Trophoblast cell (in vitro differentiated cells and primary cell): ENCODE measurements around the gene CCDC152. TPM values are rescaled to one million over a fixed set of nuclear protein-coding genes. Genes with fewer than 3 reads are reported as not detected.

Source experiments
- DNase-seq, 2 donors: peaks; one replicate each; pipeline ENCODE4 v3.0.0-alpha.2; 2016
- H2AFZ ChIP-seq: 2 replicates; pipeline ENCODE4 v1.6.1; 2013; ENCODE audit warnings: low read length, moderate library complexity, mild to moderate bottlenecking; ENCODE audit not compliant: insufficient read depth, poor library complexity
- H2AK5ac ChIP-seq: 2 replicates; pipeline ENCODE4 v1.6.1; 2013; ENCODE audit warnings: mild to moderate bottlenecking, low read length
- H2BK120ac ChIP-seq: 2 replicates; pipeline ENCODE4 v1.6.1; 2013; ENCODE audit warnings: low read length, mild to moderate bottlenecking, moderate library complexity; ENCODE audit not compliant: insufficient read depth, poor library complexity
- H2BK12ac ChIP-seq: 2 replicates; pipeline ENCODE4 v1.6.1; 2013; ENCODE audit warnings: mild to moderate bottlenecking, low read length, moderate library complexity
- H2BK5ac ChIP-seq: 2 replicates; pipeline ENCODE4 v1.6.1; 2013; ENCODE audit warnings: low read length, low read depth, moderate library complexity, mild to moderate bottlenecking; ENCODE audit not compliant: poor library complexity
- H3K14ac ChIP-seq: 2 replicates; pipeline ENCODE4 v1.6.1; 2013; ENCODE audit warnings: mild to moderate bottlenecking, low read length
- H3K18ac ChIP-seq: 2 replicates; pipeline ENCODE4 v1.6.1; 2013; ENCODE audit warnings: mild to moderate bottlenecking, low read length
- H3K23ac ChIP-seq: 2 replicates; pipeline ENCODE4 v1.6.1; 2013; ENCODE audit warnings: low read length
- H3K27ac ChIP-seq: 2 replicates; pipeline ENCODE4 v1.5.1; 2013; ENCODE audit warnings: low read depth, mild to moderate bottlenecking, inconsistent platforms, low read length, moderate library complexity
- H3K27me3 ChIP-seq: 2 replicates; pipeline ENCODE4 v1.6.1; 2013; ENCODE audit warnings: inconsistent platforms, mild to moderate bottlenecking, low read length, moderate library complexity; ENCODE audit not compliant: insufficient read depth
- H3K36me3 ChIP-seq, 2 experiments: 1 replicate in 1 of 2; 2 replicates in 1 of 2; pipeline ENCODE4 v1.6.1; 2013; ENCODE audit warnings: low read length in 2 of 2, mild to moderate bottlenecking in 2 of 2, moderate library complexity in 1 of 2; ENCODE audit not compliant: insufficient read depth in 2 of 2, control insufficient read depth in 1 of 2
- H3K4ac ChIP-seq: 2 replicates; pipeline ENCODE4 v1.6.1; 2013; ENCODE audit warnings: low read depth, mild to moderate bottlenecking, low read length, moderate library complexity
- H3K4me1 ChIP-seq, 2 experiments: 1 replicate in 1 of 2; 2 replicates in 1 of 2; pipeline ENCODE4 v1.6.1; 2013; ENCODE audit warnings: low read length in 2 of 2, mild to moderate bottlenecking in 2 of 2, moderate library complexity in 1 of 2; ENCODE audit not compliant: insufficient read depth in 2 of 2, control insufficient read depth in 1 of 2
- H3K4me2 ChIP-seq: 2 replicates; pipeline ENCODE4 v1.6.1; 2013; ENCODE audit warnings: inconsistent platforms, mild to moderate bottlenecking, low read length, moderate library complexity
- H3K4me3 ChIP-seq: 2 replicates; pipeline ENCODE4 v1.5.1; 2013; ENCODE audit warnings: mild to moderate bottlenecking, low read depth, low read length, inconsistent platforms
- H3K79me1 ChIP-seq: one replicate; pipeline ENCODE4 v1.6.1; 2013; ENCODE audit warnings: low read length
- H3K79me2 ChIP-seq: 2 replicates; pipeline ENCODE4 v1.6.1; 2013; ENCODE audit warnings: low read length, mild to moderate bottlenecking; ENCODE audit not compliant: control insufficient read depth, insufficient read depth, poor library complexity
- H3K9ac ChIP-seq: 2 replicates; pipeline ENCODE4 v1.6.1; 2013; ENCODE audit warnings: mild to moderate bottlenecking, low read length
- H3K9me3 ChIP-seq: 2 replicates; pipeline ENCODE4 v1.6.1; 2013; ENCODE audit warnings: low read depth, mild to moderate bottlenecking, control low read depth, inconsistent platforms, low read length; ENCODE audit not compliant: insufficient read depth
- H4K12ac ChIP-seq: 2 replicates; pipeline ENCODE4 v1.6.1; 2013; ENCODE audit warnings: low read depth, mild to moderate bottlenecking, low read length, moderate library complexity
- H4K8ac ChIP-seq: 2 replicates; pipeline ENCODE4 v1.6.1; 2013; ENCODE audit warnings: low read depth, mild to moderate bottlenecking, low read length, moderate library complexity
- H4K91ac ChIP-seq: one replicate; pipeline ENCODE4 v1.6.1; 2013; ENCODE audit warnings: low read depth, mild to moderate bottlenecking, low read length, moderate library complexity
- WGBS: extraction: QIAGEN DNeasy Blood & Tissue Kit; methylation state at CpG from one replicate; pipeline ENCODE4 v1.1.7; 2013; ENCODE audit warnings: missing lambda C conversion rate; ENCODE audit not compliant: insufficient read length, insufficient coverage; ENCODE audit errors: extremely low coverage; 5-methylcytosine and 5-hydroxymethylcytosine counted together
- polyA plus RNA-seq: library from polyadenylated mRNA; stranded (reverse); fragments of 200-250 nt; gene quantifications from 2 replicates; pipeline ENCODE4 v1.2.3, GENCODE V29; 2013

The CCDC152 gene
- 1.1 TPM in 2 replicates for polyA plus RNA-seq

DNA sequence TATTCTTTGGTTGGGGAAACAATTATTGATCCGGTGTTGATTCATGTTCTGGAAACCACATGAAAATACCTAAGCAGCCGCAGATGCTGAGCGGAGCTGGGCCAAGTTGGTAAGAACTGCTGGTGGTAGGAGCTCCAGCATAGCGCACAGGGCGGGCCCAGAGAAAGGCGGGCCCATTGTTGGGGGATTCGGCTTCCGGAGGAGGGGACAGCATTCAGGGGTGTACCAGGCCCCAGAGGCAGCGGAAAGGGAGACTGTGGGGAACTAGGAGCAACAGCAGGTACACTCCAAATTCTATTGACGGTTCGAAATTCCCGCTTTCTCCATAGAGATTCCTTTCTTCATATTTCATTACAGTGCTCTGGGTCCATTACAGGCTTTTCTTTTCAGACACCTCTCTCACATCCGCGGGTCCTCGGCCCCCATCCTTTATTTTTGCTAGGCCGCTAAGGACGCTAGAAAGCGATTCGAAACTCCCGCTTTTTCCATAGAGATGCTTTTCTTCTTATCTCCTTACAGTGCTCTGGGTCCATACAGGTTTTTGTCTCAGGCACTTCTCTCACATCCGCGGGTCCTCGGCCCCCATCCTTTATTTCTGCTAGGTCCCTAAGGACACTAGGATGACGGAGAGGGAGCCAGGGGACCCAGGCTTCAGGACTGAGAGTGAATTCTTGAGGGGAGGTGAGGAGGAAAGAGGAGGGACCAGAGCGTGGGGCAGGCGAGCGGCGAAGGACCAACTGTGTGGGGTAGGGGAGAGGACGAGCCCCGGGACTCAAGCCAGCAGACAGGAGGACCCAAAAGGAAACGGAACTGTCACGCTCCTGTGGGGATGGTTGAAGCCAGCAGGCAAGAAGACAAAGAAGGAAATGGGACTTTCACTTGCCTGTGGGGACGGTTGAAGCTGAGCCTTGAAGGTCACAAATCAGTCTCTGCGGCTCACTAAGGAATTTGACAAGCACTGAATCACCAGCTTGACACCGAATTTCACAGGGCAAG is at the start of gene CCDC152:
Gene CCDC152, plus strand, starts transcription at position 213 of the 996 bp plus-strand sequence. CDS start 2,304 bp downstream, outside the sequence.
- H3K36me3 ChIP-seq = no peaks in the 10 kb centered on the region
- H3K4me3 ChIP-seq = peak within 1 kb of the TSS; percentile 37
- no peak within 1 kb of the TSS for H2BK12ac ChIP-seq
- H3K9me3 ChIP-seq = no peaks in the 10 kb centered on the region
- H2AK5ac ChIP-seq = no peak within 1 kb of the TSS
- peaks cover 0 to 4% of the 10 kb centered on the region in 2 experiments for H3K4me1 ChIP-seq
- no peak within 1 kb of the TSS for H3K14ac ChIP-seq
- peak within 1 kb of the TSS; percentile 56 for H4K8ac ChIP-seq
- H3K79me1 ChIP-seq = no peaks in the 10 kb centered on the region
- no peak within 1 kb of the TSS for H3K4ac ChIP-seq
- no peak within 1 kb of the TSS for H2BK5ac ChIP-seq
- H3K9ac ChIP-seq = no peak within 1 kb of the TSS
- H3K23ac ChIP-seq = no peak within 1 kb of the TSS
- peak within 1 kb of the TSS; percentile 44 for H3K4me2 ChIP-seq
- no CpG with 5 or more reads among the region's 35 CpGs for WGBS
- no peaks in the 10 kb centered on the region for H3K79me2 ChIP-seq
- peak within 1 kb of the TSS; percentile 71 for H2AFZ ChIP-seq
- no peak within 1 kb of the TSS for H3K18ac ChIP-seq
- no peaks in the 10 kb centered on the region for H3K27me3 ChIP-seq
- no peak within 1 kb of the TSS for H3K27ac ChIP-seq
- no peak within 1 kb of the TSS for H2BK120ac ChIP-seq
- no peak for DNase-seq
- H4K91ac ChIP-seq = no peak within 1 kb of the TSS
- no peak within 1 kb of the TSS for H4K12ac ChIP-seq

- Histone ChIP-seq H3K18ac (no peak overlapping the region), H4K91ac (no peak overlapping the region), H3K4ac (no peak overlapping the region), H2BK12ac (no peak overlapping the region), H3K9me3 (no peaks in the 10 kb centered on the region), H3K79me1 (no peaks in the 10 kb centered on the region), H4K12ac (no peak overlapping the region), H3K27ac (no peak overlapping the region), H3K27me3 (no peaks in the 10 kb centered on the region), H3K4me1 (no peaks in the 10 kb centered on the region), H3K79me2 (no peaks in the 10 kb centered on the region), H2BK120ac (no peak overlapping the region), H3K36me3 (no peaks in the 10 kb centered on the region), H3K14ac (no peak overlapping the region), H2AK5ac (no peak overlapping the region), H3K23ac (no peak overlapping the region), H3K4me3 (no peak overlapping the region), H3K9ac (no peak overlapping the region), H2AFZ (no peak overlapping the region), H4K8ac (no peak overlapping the region), H3K4me2 (no peak overlapping the region), H2BK5ac (no peak overlapping the region)
- no CpG with 5 or more reads among the region's 3 CpGs for WGBS
- DNase-seq = no peak
Observed at GRCh38 chr5:42715785-42716184, 40.8 kb upstream of the CCDC152 start.

- Histone ChIP-seq H4K8ac (no peak overlapping the region), H3K4me3 (no peak overlapping the region), H4K91ac (no peak overlapping the region), H3K4me1 (no peaks in the 10 kb centered on the region), H3K36me3 (no peaks in the 10 kb centered on the region), H3K79me2 (no peaks in the 10 kb centered on the region), H2BK5ac (no peak overlapping the region), H3K4ac (no peak overlapping the region), H3K27ac (no peak overlapping the region), H4K12ac (no peak overlapping the region), H2BK120ac (no peak overlapping the region), H3K4me2 (no peak overlapping the region), H2AFZ (no peak overlapping the region), H3K14ac (no peak overlapping the region), H3K9me3 (no peaks in the 10 kb centered on the region), H3K23ac (no peak overlapping the region), H2AK5ac (no peak overlapping the region), H3K27me3 (no peaks in the 10 kb centered on the region), H2BK12ac (no peak overlapping the region), H3K79me1 (no peaks in the 10 kb centered on the region), H3K9ac (no peak overlapping the region), H3K18ac (no peak overlapping the region)
- WGBS = no CpG with 5 or more reads among the region's 4 CpGs
- no peak for DNase-seq
Observed at GRCh38 chr5:42718591-42718990, 38.0 kb upstream of the CCDC152 start.

DNA sequence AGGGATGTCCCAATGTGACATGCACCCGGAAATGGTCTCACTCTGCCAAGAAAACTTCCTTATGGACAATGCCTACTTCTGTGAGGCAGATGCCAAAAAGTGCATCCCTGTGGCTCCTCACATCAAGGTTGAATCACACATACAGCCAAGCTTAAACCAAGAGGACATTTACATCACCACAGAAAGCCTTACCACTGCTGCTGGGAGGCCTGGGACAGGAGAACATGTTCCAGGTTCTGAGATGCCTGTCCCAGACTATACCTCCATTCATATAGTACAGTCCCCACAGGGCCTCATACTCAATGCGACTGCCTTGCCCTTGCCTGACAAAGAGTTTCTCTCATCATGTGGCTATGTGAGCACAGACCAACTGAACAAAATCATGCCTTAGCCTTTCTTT is 37.6 kb upstream of the CCDC152 start:
- H3K27me3 ChIP-seq = no peaks in the 10 kb centered on the region
- no peaks in the 10 kb centered on the region for H3K9me3 ChIP-seq
- H3K79me1 ChIP-seq = no peaks in the 10 kb centered on the region
- no peak overlapping the region for H3K4ac ChIP-seq
- no peak overlapping the region for H3K14ac ChIP-seq
- no peak overlapping the region for H3K23ac ChIP-seq
- H3K4me1 ChIP-seq = no peaks in the 10 kb centered on the region
- WGBS = no CpG with 5 or more reads among the region's 2 CpGs
- H3K4me3 ChIP-seq = no peak overlapping the region
- H3K27ac ChIP-seq = no peak overlapping the region
- H3K9ac ChIP-seq = no peak overlapping the region
- H2BK12ac ChIP-seq = no peak overlapping the region
- no peak overlapping the region for H3K4me2 ChIP-seq
- no peak overlapping the region for H2BK120ac ChIP-seq
- no peak overlapping the region for H3K18ac ChIP-seq
- no peak for DNase-seq
- no peak overlapping the region for H2BK5ac ChIP-seq
- no peak overlapping the region for H4K12ac ChIP-seq
- H4K91ac ChIP-seq = no peak overlapping the region
- H3K79me2 ChIP-seq = no peaks in the 10 kb centered on the region
- no peak overlapping the region for H4K8ac ChIP-seq
- no peaks in the 10 kb centered on the region for H3K36me3 ChIP-seq
- no peak overlapping the region for H2AK5ac ChIP-seq
- no peak overlapping the region for H2AFZ ChIP-seq
